SK-N-SH (cell line): ENCODE results near the gene AMFR. TPM values are rescaled to one million over a fixed set of nuclear protein-coding genes. Genes with fewer than 3 reads are reported as not detected.

ENCODE experiments used
- CTCF ChIA-PET: fragments of 300-600, 350-600 bp; formaldehyde crosslinking; extraction: SDS; loops from one replicate; lab custom pipeline; 2021; lab: Yijun Ruan, JAX
- POLR2A ChIA-PET: fragments of 350-600 bp; sonication (Branson Sonifier 250); formaldehyde crosslinking; extraction: SDS; loops from one replicate; lab custom pipeline; 2020; ENCODE audit warnings: antibody characterized with exemption, inconsistent platforms; lab: Yijun Ruan, JAX
- DNase-seq: peaks from one replicate; pipeline ENCODE4 v3.0.0; 2012
- H2AFZ ChIP-seq: fragments of 200-600 bp; sonication (generic); 2 replicates; pipeline ENCODE4 v1.8.1; 2016; ENCODE audit warnings: antibody characterized with exemption, mild to moderate bottlenecking, low read depth
- H3F3A ChIP-seq: fragments of 200-600 bp; sonication (generic); replicated peaks from 2 replicates; pipeline ENCODE3; 2016; ENCODE audit warnings: antibody characterized with exemption, mild to moderate bottlenecking; ENCODE audit not compliant: insufficient read depth
- H3K27ac ChIP-seq, 2 experiments: fragments of 200-500 bp in 1 of 2; fragments of 200-600 bp in 1 of 2; sonication (Bioruptor generic) in 1 of 2; sonication (generic), shearing (Covaris generic) in 1 of 2; 2 replicates each; pipeline versions ENCODE4 v1.5.1 to v1.6.1; 2014 to 2016; ENCODE audit warnings: low read depth in 2 of 2, inconsistent platforms in 1 of 2, low read length in 1 of 2, mild to moderate bottlenecking in 1 of 2, mixed read lengths in 1 of 2
- H3K27me3 ChIP-seq: fragments of 200-600 bp; sonication (generic), shearing (Covaris generic); 2 replicates; pipeline ENCODE4 v1.6.1; 2016; ENCODE audit warnings: mixed run types; ENCODE audit not compliant: insufficient read depth
- H3K36me3 ChIP-seq, 2 experiments: fragments of 200-500 bp in 1 of 2; fragments of 200-600 bp in 1 of 2; sonication (Bioruptor generic) in 1 of 2; sonication (generic) in 1 of 2; replicated peaks in 1 of 2; 2 replicates each; pipeline versions ENCODE3 to v1.5.1; 2014 to 2016; ENCODE audit warnings: low read length in 1 of 2, mild to moderate bottlenecking in 1 of 2; ENCODE audit not compliant: insufficient read depth in 2 of 2, control insufficient read depth in 1 of 2
- H3K4me1 ChIP-seq, 2 experiments: fragments of 200-500 bp in 1 of 2; fragments of 200-600 bp in 1 of 2; sonication (Bioruptor generic) in 1 of 2; sonication (generic), shearing (Covaris generic) in 1 of 2; 2 replicates each; pipeline versions ENCODE4 v1.5.1 to v1.6.1; 2014 to 2016; ENCODE audit warnings: low read depth in 1 of 2, low read length in 1 of 2, mixed run types in 1 of 2; ENCODE audit not compliant: insufficient read depth in 2 of 2, control insufficient read depth in 1 of 2
- H3K4me2 ChIP-seq: fragments of 200-600 bp; sonication (generic), shearing (Covaris generic); 2 replicates; pipeline ENCODE4 v1.6.1; 2017; ENCODE audit warnings: mixed run types
- H3K4me3 ChIP-seq, 2 experiments: fragments of 200-500 bp in 1 of 2; fragments of 200-600 bp in 1 of 2; sonication (Bioruptor generic) in 1 of 2; sonication (generic), shearing (Covaris generic) in 1 of 2; 2 replicates each; pipeline versions ENCODE4 v1.5.1 to v1.8.1; 2014 to 2016; ENCODE audit warnings: low read depth in 2 of 2, inconsistent platforms in 1 of 2, low read length in 1 of 2, mild to moderate bottlenecking in 1 of 2, mixed read lengths in 1 of 2, moderate library complexity in 1 of 2
- H3K79me2 ChIP-seq: fragments of 200-600 bp; sonication (generic); 2 replicates; pipeline ENCODE4 v1.8.1; 2017; ENCODE audit warnings: mild to moderate bottlenecking; ENCODE audit not compliant: insufficient read depth
- H3K9ac ChIP-seq: fragments of 200-600 bp; sonication (generic); 2 replicates; pipeline ENCODE4 v1.6.1; 2017; ENCODE audit warnings: mixed run types
- H3K9me2 ChIP-seq: fragments of 200-600 bp; sonication (generic); 2 replicates; pipeline ENCODE4 v1.6.1; 2017; ENCODE audit warnings: mixed run types
- H3K9me3 ChIP-seq: fragments of 200-600 bp; sonication (generic); 2 replicates; pipeline ENCODE4 v1.6.1; 2017; ENCODE audit warnings: mixed run types, mild to moderate bottlenecking, moderate library complexity
- H4K20me1 ChIP-seq: fragments of 200-600 bp; sonication (generic); 2 replicates; pipeline ENCODE4 v1.6.1; 2017; ENCODE audit warnings: mild to moderate bottlenecking, mixed run types; ENCODE audit not compliant: insufficient read depth
- EP300 ChIP-seq, 2 experiments: IDR thresholded peaks; 2 replicates each; pipeline versions ENCODE4 v1.4.0 to v1.6.1; 2012; ENCODE audit warnings: borderline replicate concordance in 1 of 2, low read depth in 1 of 2, low read length in 1 of 2
- EZH2phosphoT487 ChIP-seq: fragments of 200-600 bp; sonication (generic); IDR thresholded peaks from 2 replicates; pipeline ENCODE4 v1.6.1; 2017; ENCODE audit warnings: low read depth, mixed run types, mild to moderate bottlenecking, antibody characterized with exemption, moderate library complexity, borderline replicate concordance
- FOSL2 ChIP-seq: IDR thresholded peaks from 2 replicates; pipeline ENCODE4 v1.4.0; 2012; ENCODE audit warnings: low read depth, mild to moderate bottlenecking, moderate library complexity, borderline replicate concordance
- FOXJ3 ChIP-seq: sonication (generic); formaldehyde crosslinking; IDR thresholded peaks from 2 replicates; pipeline ENCODE4 v1.5.1; 2020; ENCODE audit warnings: mild to moderate bottlenecking, missing genetic modification reagents
- FOXM1 ChIP-seq: IDR thresholded peaks from 2 replicates; pipeline ENCODE4 v1.4.0; 2012; ENCODE audit warnings: low read depth, mild to moderate bottlenecking
- GABPA ChIP-seq: IDR thresholded peaks from 2 replicates; pipeline ENCODE4 v1.4.0; 2012; ENCODE audit warnings: low read depth, mild to moderate bottlenecking
- GATA2 ChIP-seq: sonication (generic); formaldehyde crosslinking; IDR thresholded peaks from 2 replicates; pipeline ENCODE4 v1.5.0; 2020; ENCODE audit warnings: mild to moderate bottlenecking, missing genetic modification reagents
- MEF2A ChIP-seq: IDR thresholded peaks from 2 replicates; pipeline ENCODE4 v1.4.0; 2012; ENCODE audit warnings: low read depth, borderline replicate concordance
- MXI1 ChIP-seq: IDR thresholded peaks from 2 replicates; pipeline ENCODE4 v1.6.1; 2012; ENCODE audit warnings: mild to moderate bottlenecking, low read depth, low read length, improper control_type of control experiment
- NRF1 ChIP-seq: IDR thresholded peaks from 2 replicates; pipeline ENCODE4 v1.6.1; 2012; ENCODE audit warnings: low read depth, mild to moderate bottlenecking, low read length
- PBX3 ChIP-seq: IDR thresholded peaks from 2 replicates; pipeline ENCODE4; 2012
- REST ChIP-seq: IDR thresholded peaks from 2 replicates; pipeline ENCODE4 v1.6.1; 2012; ENCODE audit warnings: mild to moderate bottlenecking, low read depth, low read length, moderate library complexity
- RXRA ChIP-seq: IDR thresholded peaks from 2 replicates; pipeline ENCODE4 v1.4.0; 2012; ENCODE audit warnings: low read depth, mild to moderate bottlenecking, borderline replicate concordance
- TAF1 ChIP-seq: IDR thresholded peaks from 2 replicates; pipeline ENCODE4 v1.6.1; 2012; ENCODE audit warnings: low read depth, mild to moderate bottlenecking, low read length, moderate library complexity, borderline replicate concordance
- TCF12 ChIP-seq: IDR thresholded peaks from 2 replicates; pipeline ENCODE4 v1.4.0; 2012
- TEAD4 ChIP-seq: IDR thresholded peaks from 2 replicates; pipeline ENCODE4 v1.4.0; 2012; ENCODE audit warnings: mild to moderate bottlenecking, borderline replicate concordance; ENCODE audit not compliant: insufficient read depth
- USF2 ChIP-seq: fragments of 150-350 bp; IDR thresholded peaks from 2 replicates; pipeline ENCODE4 v1.6.1; 2017; ENCODE audit warnings: antibody characterized with exemption, low read length, low read depth, borderline replicate concordance
- YY1 ChIP-seq: IDR thresholded peaks from 2 replicates; pipeline ENCODE4 v1.4.0; 2012; ENCODE audit warnings: low read depth, mild to moderate bottlenecking
- WGBS: methylation state at CpG from one replicate; pipeline ENCODE4 v1.1.6; 2017; ENCODE audit warnings: low lambda C conversion rate; 5-methylcytosine and 5-hydroxymethylcytosine counted together
- polyA plus RNA-seq, 3 experiments: library from polyadenylated mRNA; depleted of rRNA; stranded (reverse); fragments of >200 nt; gene quantifications; 2 replicates each; pipeline ENCODE4 v1.2.3, GENCODE V29; 2012
- TF ChIP-seq, protein P1 (sequence below): IDR thresholded peaks from 2 replicates; pipeline ENCODE4 v1.4.0; 2012; ENCODE audit warnings: low read depth, borderline replicate concordance
- TF ChIP-seq, protein P2 (sequence below): fragments of 200-600 bp; sonication (generic); IDR thresholded peaks from 2 replicates; pipeline ENCODE4 v1.6.1; 2017; ENCODE audit warnings: antibody characterized with exemption, mild to moderate bottlenecking, moderate library complexity

Gene AMFR
- polyA plus RNA-seq, 1 of the 3 experiments (the other 2 are of a cell fraction), result 65.3 TPM

- no peaks in the 10 kb centered on the region for H4K20me1 ChIP-seq
- H3K79me2 ChIP-seq, result peaks cover 34% of the 10 kb centered on the region
- H3K4me2 ChIP-seq, result no peak overlapping the region
- peaks cover 9 to 18% of the 10 kb centered on the region in 2 experiments for H3K4me1 ChIP-seq
- no peak overlapping the region for H3K27ac ChIP-seq
- no peak for DNase-seq
- ChIA-PET CTCF (interaction anchor here (1.0 to 2.6 kb wide), 3 partner anchors 12 to 56 kb away, joined by 3 to 13 read pairs (median 3); no protein-coding TSS in a partner anchor), POLR2A (no interaction called here)
- H3K27me3 ChIP-seq, result no peaks in the 10 kb centered on the region
- no peak for TF ChIP-seq PBX3
- no peak for TF ChIP-seq TEAD4
- no peak for TF ChIP-seq RXRA
- TF ChIP-seq EZH2phosphoT487, result no peak
- no peak for TF ChIP-seq FOSL2
- no peak for TF ChIP-seq FOXJ3 (CRISPR knock-in tag)
- no peak for TF ChIP-seq USF2
- no peak for TF ChIP-seq NRF1
- TF ChIP-seq YY1, result no peak
- TF ChIP-seq REST, result no peak
- TF ChIP-seq, protein P1, sequence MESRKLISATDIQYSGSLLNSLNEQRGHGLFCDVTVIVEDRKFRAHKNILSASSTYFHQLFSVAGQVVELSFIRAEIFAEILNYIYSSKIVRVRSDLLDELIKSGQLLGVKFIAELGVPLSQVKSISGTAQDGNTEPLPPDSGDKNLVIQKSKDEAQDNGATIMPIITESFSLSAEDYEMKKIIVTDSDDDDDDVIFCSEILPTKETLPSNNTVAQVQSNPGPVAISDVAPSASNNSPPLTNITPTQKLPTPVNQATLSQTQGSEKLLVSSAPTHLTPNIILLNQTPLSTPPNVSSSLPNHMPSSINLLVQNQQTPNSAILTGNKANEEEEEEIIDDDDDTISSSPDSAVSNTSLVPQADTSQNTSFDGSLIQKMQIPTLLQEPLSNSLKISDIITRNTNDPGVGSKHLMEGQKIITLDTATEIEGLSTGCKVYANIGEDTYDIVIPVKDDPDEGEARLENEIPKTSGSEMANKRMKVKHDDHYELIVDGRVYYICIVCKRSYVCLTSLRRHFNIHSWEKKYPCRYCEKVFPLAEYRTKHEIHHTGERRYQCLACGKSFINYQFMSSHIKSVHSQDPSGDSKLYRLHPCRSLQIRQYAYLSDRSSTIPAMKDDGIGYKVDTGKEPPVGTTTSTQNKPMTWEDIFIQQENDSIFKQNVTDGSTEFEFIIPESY, result no peak
- TF ChIP-seq, protein P2, sequence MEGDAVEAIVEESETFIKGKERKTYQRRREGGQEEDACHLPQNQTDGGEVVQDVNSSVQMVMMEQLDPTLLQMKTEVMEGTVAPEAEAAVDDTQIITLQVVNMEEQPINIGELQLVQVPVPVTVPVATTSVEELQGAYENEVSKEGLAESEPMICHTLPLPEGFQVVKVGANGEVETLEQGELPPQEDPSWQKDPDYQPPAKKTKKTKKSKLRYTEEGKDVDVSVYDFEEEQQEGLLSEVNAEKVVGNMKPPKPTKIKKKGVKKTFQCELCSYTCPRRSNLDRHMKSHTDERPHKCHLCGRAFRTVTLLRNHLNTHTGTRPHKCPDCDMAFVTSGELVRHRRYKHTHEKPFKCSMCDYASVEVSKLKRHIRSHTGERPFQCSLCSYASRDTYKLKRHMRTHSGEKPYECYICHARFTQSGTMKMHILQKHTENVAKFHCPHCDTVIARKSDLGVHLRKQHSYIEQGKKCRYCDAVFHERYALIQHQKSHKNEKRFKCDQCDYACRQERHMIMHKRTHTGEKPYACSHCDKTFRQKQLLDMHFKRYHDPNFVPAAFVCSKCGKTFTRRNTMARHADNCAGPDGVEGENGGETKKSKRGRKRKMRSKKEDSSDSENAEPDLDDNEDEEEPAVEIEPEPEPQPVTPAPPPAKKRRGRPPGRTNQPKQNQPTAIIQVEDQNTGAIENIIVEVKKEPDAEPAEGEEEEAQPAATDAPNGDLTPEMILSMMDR, result no peak
- TF ChIP-seq EP300 (IDR thresholded peaks at IDR 0.05; ENCODE audit: borderline replicate concordance in 1 of 2, low read depth in 1 of 2, low read length in 1 of 2), result no peak
- no peak for TF ChIP-seq GATA2 (CRISPR knock-in tag)
- no peak for TF ChIP-seq GABPA
- no peak for TF ChIP-seq TCF12
- TF ChIP-seq MEF2A, result no peak
- TF ChIP-seq TAF1, result no peak
- no peak for TF ChIP-seq FOXM1
- TF ChIP-seq MXI1, result no peak
- H3K4me3 ChIP-seq, result no peak overlapping the region
- no peak overlapping the region for H2AFZ ChIP-seq
- H3K9me2 ChIP-seq, result no peaks in the 10 kb centered on the region
- no peaks in the 10 kb centered on the region for H3F3A ChIP-seq
- WGBS, result 82% methylated on average over 1 of the region's 1 CpG
- no peaks in the 10 kb centered on the region for H3K9me3 ChIP-seq
- no peak overlapping the region for H3K9ac ChIP-seq
- peaks cover 28 to 37% of the 10 kb centered on the region in 2 experiments for H3K36me3 ChIP-seq
Measured at GRCh38 chr16:56371660-56371937, 53.7 kb downstream of the AMFR start.
